Neural cell (in vitro differentiated cells): ENCODE data around the gene MYO3B. TPM values are rescaled to one million over a fixed set of nuclear protein-coding genes. Genes with fewer than 3 reads are reported as not detected.

Experiments
- H2AFZ ChIP-seq: fragments of 200-600, 300-800 bp; sonication (generic), shearing (Covaris generic); 2 replicates; pipeline ENCODE4 v1.6.0; 2014; ENCODE audit warnings: low read depth, mild to moderate bottlenecking, antibody characterized with exemption, low read length, moderate library complexity
- H3F3A ChIP-seq: fragments of 200-600 bp; shearing (Covaris generic); 2 replicates; pipeline ENCODE4 v1.6.1; 2016; ENCODE audit warnings: mild to moderate bottlenecking, moderate library complexity, mixed read lengths, antibody characterized with exemption, low read length; ENCODE audit not compliant: insufficient read depth, poor library complexity, severe bottlenecking
- H3K27ac ChIP-seq: fragments of 200-600, 300-800 bp; sonication (generic), shearing (Covaris generic); 2 replicates; pipeline ENCODE4 v1.5.1; 2014; ENCODE audit warnings: mild to moderate bottlenecking, low read length, moderate library complexity
- H3K27me3 ChIP-seq: fragments of 300-800, 200-600 bp; sonication (generic), shearing (Covaris generic); 2 replicates; pipeline ENCODE4 v1.6.0; 2014; ENCODE audit warnings: mild to moderate bottlenecking, low read depth, low read length, moderate library complexity; ENCODE audit not compliant: insufficient read depth
- H3K36me3 ChIP-seq: fragments of 300-800, 200-600 bp; sonication (generic), shearing (Covaris generic); 2 replicates; pipeline ENCODE4 v1.5.1; 2014; ENCODE audit warnings: mild to moderate bottlenecking, antibody characterized with exemption, low read length, moderate library complexity; ENCODE audit not compliant: insufficient read depth
- H3K4me2 ChIP-seq: fragments of 300-800, 200-600 bp; sonication (generic), shearing (Covaris generic); 2 replicates; pipeline ENCODE4 v1.6.0; 2014; ENCODE audit warnings: mild to moderate bottlenecking, low read length
- H3K4me3 ChIP-seq: fragments of 300-800, 200-600 bp; sonication (generic), shearing (Covaris generic); 2 replicates; pipeline ENCODE4 v1.5.1; 2014; ENCODE audit warnings: mild to moderate bottlenecking, low read length, moderate library complexity
- H3K79me2 ChIP-seq: fragments of 200-600 bp; shearing (Covaris generic); replicated peaks from 2 replicates; pipeline ENCODE4 v1.6.0; 2014; ENCODE audit warnings: mild to moderate bottlenecking, low read length, moderate library complexity; ENCODE audit not compliant: insufficient read depth
- H3K9ac ChIP-seq: fragments of 300-800, 200-600 bp; sonication (generic), shearing (Covaris generic); 2 replicates; pipeline ENCODE4 v1.6.1; 2016; ENCODE audit warnings: mild to moderate bottlenecking, low read length, mixed read lengths
- H3K9me2 ChIP-seq: fragments of 200-600 bp; shearing (Covaris generic); 2 replicates; pipeline ENCODE4 v1.6.1; 2016; ENCODE audit warnings: mild to moderate bottlenecking, low read length, mixed read lengths; ENCODE audit not compliant: insufficient read depth
- H3K9me3 ChIP-seq: fragments of 200-600, 300-800 bp; sonication (generic), shearing (Covaris generic); 2 replicates; pipeline ENCODE4 v1.6.1; 2016; ENCODE audit warnings: mild to moderate bottlenecking, mixed run types, low read length, moderate library complexity, mixed read lengths
- H4K20me1 ChIP-seq: fragments of 200-600 bp; shearing (Covaris generic); 2 replicates; pipeline ENCODE4 v1.6.1; 2016; ENCODE audit warnings: mild to moderate bottlenecking, mixed run types; ENCODE audit not compliant: insufficient read depth
- EP300 ChIP-seq: fragments of 450-650 bp; conservative IDR thresholded peaks from 2 replicates; pipeline ENCODE4 v1.6.1; 2014; ENCODE audit warnings: antibody characterized with exemption, mild to moderate bottlenecking, moderate library complexity; ENCODE audit not compliant: poor library complexity, severe bottlenecking
- EZH2 ChIP-seq: fragments of 200-600, 300-800 bp; shearing (Covaris generic), sonication (generic); IDR thresholded peaks from 2 replicates; pipeline ENCODE4 v1.6.1; 2014; ENCODE audit warnings: antibody characterized with exemption, low read length, borderline replicate concordance, mild to moderate bottlenecking; ENCODE audit not compliant: insufficient read depth, poor library complexity, severe bottlenecking
- MXI1 ChIP-seq: fragments of 450-650 bp; conservative IDR thresholded peaks from 2 replicates; pipeline ENCODE4 v1.6.1; 2014; ENCODE audit warnings: antibody characterized with exemption, mild to moderate bottlenecking; ENCODE audit not compliant: poor library complexity, severe bottlenecking
- POLR2AphosphoS5 ChIP-seq: IDR thresholded peaks from 2 replicates; pipeline ENCODE4 v1.6.1; 2012
- RAD21 ChIP-seq: fragments of 450-650 bp; conservative IDR thresholded peaks from 2 replicates; pipeline ENCODE4 v1.6.1; 2014; ENCODE audit warnings: antibody characterized with exemption, mild to moderate bottlenecking, moderate library complexity
- SMC3 ChIP-seq: fragments of 450-650 bp; conservative IDR thresholded peaks from 2 replicates; pipeline ENCODE4 v1.6.1; 2014; ENCODE audit warnings: antibody characterized with exemption, mild to moderate bottlenecking, moderate library complexity; ENCODE audit not compliant: poor library complexity
- TAF1 ChIP-seq: IDR thresholded peaks from 2 replicates; pipeline ENCODE4 v1.6.1; 2012; ENCODE audit warnings: low read depth
- polyA plus RNA-seq: library from polyadenylated mRNA; depleted of rRNA; stranded (reverse); fragments of >200 nt; gene quantifications from 2 replicates; pipeline ENCODE4 v1.2.3, GENCODE V29; 2014
- TF ChIP-seq, protein P1 (sequence below): IDR thresholded peaks from 2 replicates; pipeline ENCODE4 v1.6.1; 2012; ENCODE audit warnings: borderline replicate concordance
- TF ChIP-seq, protein P2 (sequence below): fragments of 450-650 bp; IDR thresholded peaks from 2 replicates; pipeline ENCODE4 v1.5.1; 2014; ENCODE audit warnings: antibody characterized with exemption, mild to moderate bottlenecking, moderate library complexity; ENCODE audit not compliant: poor library complexity, severe bottlenecking

MYO3B gene
- polyA plus RNA-seq, 1 donor from 2014 or later: 0.11 TPM

DNA sequence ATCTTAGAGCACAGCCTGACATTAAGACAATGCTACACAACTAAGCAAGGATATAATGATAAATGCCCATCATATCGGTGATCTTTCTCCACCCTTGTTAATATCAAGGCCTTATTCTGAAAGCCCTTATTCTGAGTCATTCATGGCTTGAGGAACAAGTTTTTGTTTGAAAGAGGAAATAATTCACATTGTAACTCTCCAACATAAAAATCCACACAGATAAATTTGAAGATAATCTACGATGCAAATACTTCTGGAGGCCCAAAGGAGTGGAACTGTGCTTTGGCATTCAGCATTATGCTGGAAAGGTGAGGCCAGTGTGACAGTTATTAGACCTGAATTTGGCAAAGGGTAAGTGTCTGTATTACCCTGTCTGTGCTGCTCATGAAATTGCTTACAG is 227.4 kb downstream of the MYO3B start:
- Histone ChIP-seq H3K9ac (no peak overlapping the region), H3K9me2 (no peaks in the 10 kb centered on the region), H2AFZ (no peak overlapping the region), H3F3A (no peaks in the 10 kb centered on the region), H3K79me2 (no peaks in the 10 kb centered on the region), H3K27ac (no peak overlapping the region), H3K4me3 (no peak overlapping the region), H3K27me3 (no peaks in the 10 kb centered on the region), H3K9me3 (no peaks in the 10 kb centered on the region), H4K20me1 (no peaks in the 10 kb centered on the region), H3K36me3 (no peaks in the 10 kb centered on the region), H3K4me2 (no peak overlapping the region)
- TF ChIP-seq TAF1 (no peak), EZH2 (no peak), EP300 (no peak), SMC3 (no peak), RAD21 (no peak), MXI1 (no peak), POLR2AphosphoS5 (no peak)
- TF ChIP-seq, protein P1, sequence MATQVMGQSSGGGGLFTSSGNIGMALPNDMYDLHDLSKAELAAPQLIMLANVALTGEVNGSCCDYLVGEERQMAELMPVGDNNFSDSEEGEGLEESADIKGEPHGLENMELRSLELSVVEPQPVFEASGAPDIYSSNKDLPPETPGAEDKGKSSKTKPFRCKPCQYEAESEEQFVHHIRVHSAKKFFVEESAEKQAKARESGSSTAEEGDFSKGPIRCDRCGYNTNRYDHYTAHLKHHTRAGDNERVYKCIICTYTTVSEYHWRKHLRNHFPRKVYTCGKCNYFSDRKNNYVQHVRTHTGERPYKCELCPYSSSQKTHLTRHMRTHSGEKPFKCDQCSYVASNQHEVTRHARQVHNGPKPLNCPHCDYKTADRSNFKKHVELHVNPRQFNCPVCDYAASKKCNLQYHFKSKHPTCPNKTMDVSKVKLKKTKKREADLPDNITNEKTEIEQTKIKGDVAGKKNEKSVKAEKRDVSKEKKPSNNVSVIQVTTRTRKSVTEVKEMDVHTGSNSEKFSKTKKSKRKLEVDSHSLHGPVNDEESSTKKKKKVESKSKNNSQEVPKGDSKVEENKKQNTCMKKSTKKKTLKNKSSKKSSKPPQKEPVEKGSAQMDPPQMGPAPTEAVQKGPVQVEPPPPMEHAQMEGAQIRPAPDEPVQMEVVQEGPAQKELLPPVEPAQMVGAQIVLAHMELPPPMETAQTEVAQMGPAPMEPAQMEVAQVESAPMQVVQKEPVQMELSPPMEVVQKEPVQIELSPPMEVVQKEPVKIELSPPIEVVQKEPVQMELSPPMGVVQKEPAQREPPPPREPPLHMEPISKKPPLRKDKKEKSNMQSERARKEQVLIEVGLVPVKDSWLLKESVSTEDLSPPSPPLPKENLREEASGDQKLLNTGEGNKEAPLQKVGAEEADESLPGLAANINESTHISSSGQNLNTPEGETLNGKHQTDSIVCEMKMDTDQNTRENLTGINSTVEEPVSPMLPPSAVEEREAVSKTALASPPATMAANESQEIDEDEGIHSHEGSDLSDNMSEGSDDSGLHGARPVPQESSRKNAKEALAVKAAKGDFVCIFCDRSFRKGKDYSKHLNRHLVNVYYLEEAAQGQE: no peak
- TF ChIP-seq, protein P2, sequence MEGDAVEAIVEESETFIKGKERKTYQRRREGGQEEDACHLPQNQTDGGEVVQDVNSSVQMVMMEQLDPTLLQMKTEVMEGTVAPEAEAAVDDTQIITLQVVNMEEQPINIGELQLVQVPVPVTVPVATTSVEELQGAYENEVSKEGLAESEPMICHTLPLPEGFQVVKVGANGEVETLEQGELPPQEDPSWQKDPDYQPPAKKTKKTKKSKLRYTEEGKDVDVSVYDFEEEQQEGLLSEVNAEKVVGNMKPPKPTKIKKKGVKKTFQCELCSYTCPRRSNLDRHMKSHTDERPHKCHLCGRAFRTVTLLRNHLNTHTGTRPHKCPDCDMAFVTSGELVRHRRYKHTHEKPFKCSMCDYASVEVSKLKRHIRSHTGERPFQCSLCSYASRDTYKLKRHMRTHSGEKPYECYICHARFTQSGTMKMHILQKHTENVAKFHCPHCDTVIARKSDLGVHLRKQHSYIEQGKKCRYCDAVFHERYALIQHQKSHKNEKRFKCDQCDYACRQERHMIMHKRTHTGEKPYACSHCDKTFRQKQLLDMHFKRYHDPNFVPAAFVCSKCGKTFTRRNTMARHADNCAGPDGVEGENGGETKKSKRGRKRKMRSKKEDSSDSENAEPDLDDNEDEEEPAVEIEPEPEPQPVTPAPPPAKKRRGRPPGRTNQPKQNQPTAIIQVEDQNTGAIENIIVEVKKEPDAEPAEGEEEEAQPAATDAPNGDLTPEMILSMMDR: no peak

DNA sequence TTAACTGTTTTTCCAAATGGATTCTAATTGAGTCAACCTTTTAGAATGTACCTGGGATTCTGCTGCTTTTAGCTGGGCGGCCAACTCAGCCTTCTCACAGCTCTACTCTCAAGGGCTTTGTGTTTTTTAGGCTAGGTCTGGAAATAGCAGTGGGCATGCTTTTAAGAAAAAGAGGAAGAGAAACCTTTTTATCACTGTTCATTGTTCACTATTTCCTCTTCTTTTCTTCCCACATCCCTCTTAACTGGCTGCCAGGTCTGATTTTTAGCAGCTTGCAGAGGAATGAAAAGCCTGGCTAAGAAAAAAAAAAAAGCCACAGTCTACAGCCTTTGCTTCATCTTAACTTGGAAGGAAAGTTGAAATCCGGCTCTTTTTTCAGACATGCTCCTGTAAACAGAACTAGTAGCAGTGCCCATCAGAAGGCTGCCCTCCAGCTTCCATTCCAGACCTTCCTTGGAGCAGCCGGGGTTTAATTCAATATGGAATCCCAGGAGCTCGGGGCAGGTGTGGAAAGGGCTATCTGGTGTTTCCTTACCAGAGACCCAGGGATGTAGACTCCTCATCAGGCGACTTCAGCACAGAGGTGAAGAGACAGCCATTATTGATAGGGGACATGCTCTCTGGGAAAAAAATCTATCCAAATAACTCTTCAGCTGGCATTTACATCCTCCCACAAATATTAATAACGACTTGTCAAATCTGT is 230.7 kb downstream of the MYO3B start:
- no peak overlapping the region for H2AFZ ChIP-seq

More for the DNA sequence above, 230.7 kb downstream of the MYO3B start:
- TF ChIP-seq, protein P2: no peak
- TF ChIP-seq RAD21 (no peak), TAF1 (no peak), EZH2 (no peak), MXI1 (no peak), EP300 (no peak), POLR2AphosphoS5 (no peak), SMC3 (no peak)
- TF ChIP-seq, protein P1: no peak
- H3K4me3 ChIP-seq: no peak overlapping the region
- no peaks in the 10 kb centered on the region for H3K9me3 ChIP-seq
- no peaks in the 10 kb centered on the region for H3K27me3 ChIP-seq
- H4K20me1 ChIP-seq: no peaks in the 10 kb centered on the region
- H3F3A ChIP-seq: no peaks in the 10 kb centered on the region
- H3K79me2 ChIP-seq: no peaks in the 10 kb centered on the region
- H3K9me2 ChIP-seq: no peaks in the 10 kb centered on the region
- no peaks in the 10 kb centered on the region for H3K36me3 ChIP-seq
- no peak overlapping the region for H3K4me2 ChIP-seq
- H3K27ac ChIP-seq: no peak overlapping the region
- no peak overlapping the region for H3K9ac ChIP-seq
